Breast epithelium (tissue), 4 donors: ENCODE data around the gene UBTD1. TPM values are rescaled to one million over a fixed set of nuclear protein-coding genes. Genes with fewer than 3 reads are reported as not detected.
A peak's percentile ranks its signal among the peaks of the same experiment; 100 is the strongest.

ENCODE experiments used
- DNase-seq, 2 donors: peaks; one replicate each; pipeline ENCODE4 v3.0.0-alpha.2; 2019; ENCODE audit warnings: low spot score in 2 of 2
- H3K27ac ChIP-seq, 2 donors: fragments of 200-600 bp; sonication (generic) in 1 of 2; one replicate each; pipeline ENCODE4 v1.5.1; 2016 to 2019; ENCODE audit warnings: mild to moderate bottlenecking in 1 of 2
- H3K27me3 ChIP-seq, 2 donors: fragments of 200-600 bp; sonication (generic) in 1 of 2; one replicate each; pipeline versions ENCODE4 v1.5.1 to v1.6.0; 2017 to 2019; ENCODE audit warnings: control low read depth in 1 of 2, mild to moderate bottlenecking in 1 of 2
- H3K36me3 ChIP-seq: fragments of 200-600 bp; one replicate; pipeline ENCODE4 v1.5.1; 2019
- H3K4me1 ChIP-seq, 2 donors: fragments of 200-600 bp; sonication (generic); one replicate each; pipeline ENCODE4 v1.5.1; 2016 to 2019; ENCODE audit warnings: control low read depth in 1 of 2
- H3K4me3 ChIP-seq, 3 donors: fragments of 200-600 bp; sonication (generic); 1 replicate in 2 of 3; 2 replicates in 1 of 3; pipeline ENCODE4 v1.5.1; 2016 to 2019; ENCODE audit warnings: mild to moderate bottlenecking in 3 of 3, moderate library complexity in 2 of 3
- H3K9me3 ChIP-seq, 2 donors: fragments of 200-600 bp; sonication (generic) in 1 of 2; one replicate each; pipeline ENCODE4 v1.5.1; 2016 to 2019; ENCODE audit warnings: control low read depth in 1 of 2
- POLR2A ChIP-seq: fragments of 450-650 bp; IDR thresholded peaks from one replicate; pipeline ENCODE4 v1.6.1; 2016; ENCODE audit warnings: antibody characterized with exemption, mild to moderate bottlenecking, moderate library complexity
- POLR2AphosphoS5 ChIP-seq, 3 donors: sonication (generic); formaldehyde crosslinking; IDR thresholded peaks; one replicate each; pipeline ENCODE4 v1.6.1; 2017; ENCODE audit warnings: antibody characterized with exemption in 3 of 3
- intact Hi-C: fragments of 100-400 bp; cut with DNase I; formaldehyde crosslinking; loops from one replicate; pipeline ENCODE4 v1.15.1; 2023; ENCODE audit warnings: low total_unique reads
- total RNA-seq, 3 donors: library from RNA; depleted of rRNA; stranded (reverse); fragments of >200 nt; gene quantifications; one replicate each; pipeline ENCODE4 v1.1.0, GENCODE V29; 2016
- TF ChIP-seq, protein P1 (sequence below), 3 donors: fragments of 450-650 bp; IDR thresholded peaks; one replicate each; pipeline ENCODE4 v1.5.1; 2016 to 2017; ENCODE audit warnings: antibody characterized with exemption in 3 of 3, mild to moderate bottlenecking in 3 of 3, moderate library complexity in 3 of 3

The UBTD1 gene
- total RNA-seq, 3 donors from 2014 or later = 9.9 to 14.7 (median 12.4) TPM

DNA sequence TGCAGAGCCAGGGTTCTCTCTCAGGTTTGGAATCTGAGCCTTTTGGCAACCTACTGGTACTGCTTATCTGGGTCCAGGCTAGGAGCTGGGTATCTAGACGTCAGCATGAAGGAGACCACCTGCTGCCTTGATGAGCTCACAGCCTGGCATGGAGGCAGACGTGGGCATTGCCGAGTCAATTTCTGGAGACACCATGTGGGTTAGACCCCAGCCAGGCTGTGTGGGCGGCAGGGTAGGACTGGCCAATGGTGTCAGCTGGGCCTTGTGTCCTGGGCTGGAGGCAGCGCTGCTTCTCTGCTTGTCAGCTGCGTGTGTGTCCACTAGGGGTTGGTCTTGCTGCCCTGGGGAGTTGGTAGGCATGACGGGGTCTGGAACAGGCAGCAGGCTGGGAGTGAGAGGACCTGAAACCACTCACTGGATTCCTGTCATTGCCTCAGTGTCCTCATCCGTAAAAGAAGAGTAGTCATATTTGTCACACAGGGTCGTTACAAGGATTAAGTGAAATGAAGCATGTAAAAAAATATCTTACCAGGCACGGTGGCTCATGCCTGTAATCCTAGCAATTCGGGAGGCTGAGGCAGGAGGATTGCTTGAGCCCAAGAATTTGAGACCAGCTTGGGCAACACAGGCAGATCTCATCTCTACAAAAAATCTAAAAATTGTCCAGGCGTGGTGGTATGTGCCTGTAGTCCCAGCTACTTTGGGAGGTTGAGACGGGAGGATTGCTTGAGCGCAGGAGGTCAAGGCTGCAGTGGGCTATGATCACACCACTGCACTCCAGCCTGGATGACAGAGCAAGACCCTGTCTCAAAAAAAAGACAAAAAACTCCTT lies 42.2 kb downstream of the UBTD1 start:
- Histone ChIP-seq H3K9me3 (no peaks in the 10 kb centered on the region), H3K4me3 (no peak overlapping the region), H3K36me3 (no peaks in the 10 kb centered on the region), H3K27ac (peak overlapping the region; percentile 83 to 95), H3K4me1 (peaks cover 14 to 23% of the 10 kb centered on the region in 2 donors), H3K27me3 (no peaks in the 10 kb centered on the region)
- DNase-seq = no peak
- TF ChIP-seq, protein P1, sequence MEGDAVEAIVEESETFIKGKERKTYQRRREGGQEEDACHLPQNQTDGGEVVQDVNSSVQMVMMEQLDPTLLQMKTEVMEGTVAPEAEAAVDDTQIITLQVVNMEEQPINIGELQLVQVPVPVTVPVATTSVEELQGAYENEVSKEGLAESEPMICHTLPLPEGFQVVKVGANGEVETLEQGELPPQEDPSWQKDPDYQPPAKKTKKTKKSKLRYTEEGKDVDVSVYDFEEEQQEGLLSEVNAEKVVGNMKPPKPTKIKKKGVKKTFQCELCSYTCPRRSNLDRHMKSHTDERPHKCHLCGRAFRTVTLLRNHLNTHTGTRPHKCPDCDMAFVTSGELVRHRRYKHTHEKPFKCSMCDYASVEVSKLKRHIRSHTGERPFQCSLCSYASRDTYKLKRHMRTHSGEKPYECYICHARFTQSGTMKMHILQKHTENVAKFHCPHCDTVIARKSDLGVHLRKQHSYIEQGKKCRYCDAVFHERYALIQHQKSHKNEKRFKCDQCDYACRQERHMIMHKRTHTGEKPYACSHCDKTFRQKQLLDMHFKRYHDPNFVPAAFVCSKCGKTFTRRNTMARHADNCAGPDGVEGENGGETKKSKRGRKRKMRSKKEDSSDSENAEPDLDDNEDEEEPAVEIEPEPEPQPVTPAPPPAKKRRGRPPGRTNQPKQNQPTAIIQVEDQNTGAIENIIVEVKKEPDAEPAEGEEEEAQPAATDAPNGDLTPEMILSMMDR (IDR thresholded peaks at IDR 0.05) = no peak
- TF ChIP-seq POLR2A = no peak
- no peak for TF ChIP-seq POLR2AphosphoS5 (IDR thresholded peaks at IDR 0.05)
- intact Hi-C loops = loop anchor here (10.0 kb wide), 1 partner anchor 76 kb away; no protein-coding TSS in a partner anchor

DNA sequence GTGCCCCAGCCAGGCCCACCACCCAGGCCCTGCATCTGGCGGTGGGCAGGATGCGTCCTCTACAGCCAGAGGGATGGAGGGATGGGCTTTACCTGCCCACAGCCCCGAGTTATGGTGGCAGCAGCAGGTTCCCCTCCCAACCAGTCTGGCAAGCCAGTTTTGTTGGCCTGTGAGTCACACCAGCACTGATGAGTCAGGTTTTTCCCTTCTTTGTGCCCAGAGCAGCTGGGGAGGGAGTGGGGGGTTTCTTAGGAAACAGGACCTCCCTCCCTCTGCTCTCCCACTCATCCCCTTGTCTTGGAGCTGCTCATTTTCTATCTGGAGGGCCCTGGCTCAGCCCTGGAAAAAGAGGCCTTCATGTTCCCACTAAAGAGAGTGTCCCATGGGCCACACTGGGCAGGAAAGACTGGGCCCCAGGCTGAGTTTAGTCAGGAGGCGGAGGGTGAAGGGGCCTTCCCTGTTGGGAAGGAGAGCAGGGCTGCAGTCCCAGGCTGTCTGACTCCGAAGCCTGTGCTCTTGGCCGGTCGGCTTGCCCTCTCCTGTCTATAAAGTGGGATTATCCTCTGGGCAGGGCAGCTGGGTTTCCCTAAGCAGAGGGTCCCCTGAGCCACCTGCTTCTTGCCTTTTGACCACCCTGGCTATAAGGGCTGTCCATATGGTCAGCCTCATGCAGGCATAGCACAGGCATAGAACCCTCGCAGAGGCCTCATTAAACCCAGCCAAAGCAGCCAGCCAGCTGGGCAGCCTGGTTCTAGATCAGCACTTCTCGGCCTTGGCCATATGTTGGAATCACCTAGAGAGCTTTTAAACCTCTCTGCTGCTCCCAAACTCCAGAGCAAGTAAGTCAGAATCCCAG lies 43.7 kb downstream of the UBTD1 start:
- intact Hi-C loops = loop anchor here (10.0 kb wide), 1 partner anchor 78 kb away; no protein-coding TSS in a partner anchor
- H3K36me3 ChIP-seq = no peaks in the 10 kb centered on the region
- H3K27me3 ChIP-seq = no peaks in the 10 kb centered on the region
- H3K4me3 ChIP-seq = peak overlapping the region in 1 of 3 donors; percentile 29
- H3K27ac ChIP-seq = peak overlapping the region; percentile 95 to 98
- H3K9me3 ChIP-seq = no peaks in the 10 kb centered on the region
- TF ChIP-seq POLR2AphosphoS5 (IDR thresholded peaks at IDR 0.05) (peak in 2 of 3 donors; percentile 52 to 76), POLR2A (no peak)
- TF ChIP-seq, protein P1 (IDR thresholded peaks at IDR 0.05) = no peak
- peaks cover 14 to 23% of the 10 kb centered on the region in 2 donors for H3K4me1 ChIP-seq
- peak; percentile 64 to 74 for DNase-seq

DNA sequence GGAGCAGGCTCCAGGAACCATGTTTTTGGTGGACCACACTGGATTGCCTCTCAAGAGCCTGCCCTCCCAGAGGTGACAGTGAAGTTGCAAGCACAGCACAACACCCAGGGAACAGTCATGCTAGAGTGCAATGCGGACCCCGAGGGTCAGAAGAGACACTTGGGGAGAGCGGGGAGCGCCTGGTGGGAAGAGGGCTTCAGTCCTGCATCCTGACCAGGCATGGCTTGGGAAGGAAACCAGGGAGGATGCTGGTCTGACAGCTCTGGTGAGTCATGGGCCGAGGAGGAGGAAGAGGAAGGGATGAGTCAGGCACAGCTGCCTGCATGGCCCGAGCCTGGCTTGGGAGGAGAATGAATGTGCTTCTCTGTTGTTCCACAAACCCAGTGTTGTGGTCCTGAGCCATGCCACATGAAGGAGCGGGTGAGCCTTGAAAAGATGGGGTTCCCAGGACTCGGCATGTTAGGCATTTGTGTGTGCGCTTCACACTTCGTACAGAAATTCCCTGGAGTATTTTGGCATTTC lies 44.4 kb downstream of the UBTD1 start:
- intact Hi-C loops = loop anchor here (10.0 kb wide), 1 partner anchor 78 kb away; no protein-coding TSS in a partner anchor
- TF ChIP-seq, protein P1 (IDR thresholded peaks at IDR 0.05) = no peak
- peak; percentile 20 to 89 (median 69) for TF ChIP-seq POLR2AphosphoS5 (IDR thresholded peaks at IDR 0.05)
- H3K4me3 ChIP-seq = peak overlapping the region in 1 of 3 donors; percentile 29
- peak overlapping the region; percentile 95 to 98 for H3K27ac ChIP-seq
- peak; percentile 63 to 85 for DNase-seq
- H3K9me3 ChIP-seq = no peaks in the 10 kb centered on the region
- H3K36me3 ChIP-seq = no peaks in the 10 kb centered on the region
- peaks cover 14 to 23% of the 10 kb centered on the region in 2 donors for H3K4me1 ChIP-seq
- H3K27me3 ChIP-seq = no peaks in the 10 kb centered on the region

DNA sequence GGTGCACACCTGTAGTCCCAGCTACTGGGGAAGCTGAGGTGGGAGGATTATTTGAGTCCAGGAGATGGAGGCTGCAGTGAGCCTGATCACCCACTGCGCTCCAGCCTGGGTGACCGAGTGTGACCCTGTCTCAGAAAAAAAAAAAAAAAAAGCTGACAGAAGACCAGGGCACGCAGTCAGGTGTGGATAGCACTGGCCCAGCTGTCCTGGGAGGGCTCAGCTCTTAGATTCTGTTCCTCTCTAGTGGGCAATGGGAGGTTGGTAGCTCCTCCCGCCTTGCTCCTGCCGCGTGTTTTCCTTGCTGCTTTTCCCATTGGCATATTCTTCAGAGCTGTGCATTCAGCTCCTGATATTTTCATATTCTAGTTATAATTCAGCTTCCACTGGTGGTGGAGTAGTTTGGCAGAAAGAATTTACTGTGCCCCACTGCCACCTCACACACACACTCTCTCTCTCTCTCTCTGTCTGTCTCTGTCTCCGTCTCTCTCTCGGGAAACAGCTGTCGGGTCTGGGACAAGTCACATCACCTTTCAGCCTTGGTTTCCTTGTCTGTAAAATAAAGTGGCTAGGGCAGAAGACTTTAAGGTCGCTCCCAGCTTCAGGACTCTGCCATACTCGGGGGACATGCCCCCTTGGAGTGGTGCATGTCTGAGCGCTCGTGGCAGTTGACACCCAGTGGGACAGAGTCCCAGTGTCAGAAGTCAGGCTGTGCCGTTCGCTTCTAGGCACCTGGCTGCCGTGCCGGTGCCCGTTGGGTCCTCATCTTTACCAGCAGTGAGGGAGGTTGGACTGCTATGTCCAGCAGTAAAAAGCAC lies 47.9 kb downstream of the UBTD1 start:
- H3K27me3 ChIP-seq = no peaks in the 10 kb centered on the region
- H3K9me3 ChIP-seq = no peaks in the 10 kb centered on the region
- intact Hi-C loops = loop anchor here (10.0 kb wide), 1 partner anchor 82 kb away; no protein-coding TSS in a partner anchor
- TF ChIP-seq, protein P1 (IDR thresholded peaks at IDR 0.05) = no peak
- TF ChIP-seq POLR2A = no peak
- no peak for TF ChIP-seq POLR2AphosphoS5 (IDR thresholded peaks at IDR 0.05)
- peaks cover 21 to 23% of the 10 kb centered on the region in 2 donors for H3K4me1 ChIP-seq
- peak overlapping the region; percentile 14 to 43 for H3K27ac ChIP-seq
- H3K36me3 ChIP-seq = no peaks in the 10 kb centered on the region
- H3K4me3 ChIP-seq = no peak overlapping the region
- DNase-seq = no peak
